GM12892 (cell line): Measurements from ENCODE around the gene AIMP1.

Source experiments
- POLR2A ChIP-seq: IDR thresholded peaks from 2 replicates; pipeline ENCODE4 v1.6.1; 2011; ENCODE audit warnings: low read depth, low read length, control low read depth
- POLR2AphosphoS5 ChIP-seq: IDR thresholded peaks from 2 replicates; pipeline ENCODE4 v1.6.1; 2011; ENCODE audit warnings: low read depth, low read length, control low read depth
- TAF1 ChIP-seq: IDR thresholded peaks from 2 replicates; pipeline ENCODE4 v1.6.1; 2011; ENCODE audit warnings: low read depth, mild to moderate bottlenecking, control low read depth, low read length, borderline replicate concordance

GRCh38 chr4:106355193-106355592 lies 38.8 kb downstream of the AIMP1 start:
- TF ChIP-seq TAF1 (no peak), POLR2A (no peak), POLR2AphosphoS5 (no peak)
